ENCODE results near the gene HECW1. TPM values are rescaled to one million over a fixed set of nuclear protein-coding genes. Genes with fewer than 3 reads are reported as not detected.

The HECW1 gene
- total and polyA plus RNA-seq, 10 of the 15 experiments (the other 5 are each of a cell fraction or from before 2014, with no cell fraction given): under 0.01 to 0.31 (median 0.04) TPM; not detected in 3

DNA sequence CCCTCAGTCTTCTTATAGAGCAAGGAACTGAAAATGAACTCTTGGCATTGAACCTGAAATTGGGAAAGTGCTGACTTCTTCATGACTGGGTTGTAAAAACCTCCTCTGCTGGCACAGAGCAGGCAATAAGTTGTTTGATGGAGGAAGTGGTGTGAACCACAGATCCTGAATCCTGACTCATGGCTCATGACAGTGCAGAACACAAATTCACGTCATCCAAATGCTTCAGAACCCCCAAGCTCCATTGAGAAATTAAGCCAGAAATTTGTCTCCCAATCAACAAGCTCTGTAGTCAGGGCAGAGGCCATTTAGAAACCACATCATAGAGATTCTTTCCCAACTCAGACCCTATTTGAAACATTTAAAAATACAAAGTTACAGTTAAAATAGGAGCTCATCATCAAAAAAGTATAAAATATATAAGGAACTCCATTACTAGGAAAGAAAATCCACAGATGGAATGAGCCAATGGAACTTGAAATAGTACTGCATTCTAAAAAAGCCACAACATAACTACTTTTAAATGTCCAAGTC is 460.1 kb downstream of the HECW1 start (continued):
- TF ChIP-seq, protein P1, sequence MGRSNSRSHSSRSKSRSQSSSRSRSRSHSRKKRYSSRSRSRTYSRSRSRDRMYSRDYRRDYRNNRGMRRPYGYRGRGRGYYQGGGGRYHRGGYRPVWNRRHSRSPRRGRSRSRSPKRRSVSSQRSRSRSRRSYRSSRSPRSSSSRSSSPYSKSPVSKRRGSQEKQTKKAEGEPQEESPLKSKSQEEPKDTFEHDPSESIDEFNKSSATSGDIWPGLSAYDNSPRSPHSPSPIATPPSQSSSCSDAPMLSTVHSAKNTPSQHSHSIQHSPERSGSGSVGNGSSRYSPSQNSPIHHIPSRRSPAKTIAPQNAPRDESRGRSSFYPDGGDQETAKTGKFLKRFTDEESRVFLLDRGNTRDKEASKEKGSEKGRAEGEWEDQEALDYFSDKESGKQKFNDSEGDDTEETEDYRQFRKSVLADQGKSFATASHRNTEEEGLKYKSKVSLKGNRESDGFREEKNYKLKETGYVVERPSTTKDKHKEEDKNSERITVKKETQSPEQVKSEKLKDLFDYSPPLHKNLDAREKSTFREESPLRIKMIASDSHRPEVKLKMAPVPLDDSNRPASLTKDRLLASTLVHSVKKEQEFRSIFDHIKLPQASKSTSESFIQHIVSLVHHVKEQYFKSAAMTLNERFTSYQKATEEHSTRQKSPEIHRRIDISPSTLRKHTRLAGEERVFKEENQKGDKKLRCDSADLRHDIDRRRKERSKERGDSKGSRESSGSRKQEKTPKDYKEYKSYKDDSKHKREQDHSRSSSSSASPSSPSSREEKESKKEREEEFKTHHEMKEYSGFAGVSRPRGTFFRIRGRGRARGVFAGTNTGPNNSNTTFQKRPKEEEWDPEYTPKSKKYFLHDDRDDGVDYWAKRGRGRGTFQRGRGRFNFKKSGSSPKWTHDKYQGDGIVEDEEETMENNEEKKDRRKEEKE (IDR thresholded peaks at IDR 0.05): no peak
- peak; percentile 71 for TF ChIP-seq CREM (IDR thresholded peaks at IDR 0.05; ENCODE audit: low read depth)
- no peak for TF ChIP-seq SMC3 (IDR thresholded peaks at IDR 0.05; ENCODE audit: borderline replicate concordance, low read length)
- no peak for TF ChIP-seq SIX5 (IDR thresholded peaks at IDR 0.05; ENCODE audit: low read depth, low read length, severe bottlenecking)
- TF ChIP-seq GABPA (IDR thresholded peaks at IDR 0.05; ENCODE audit: low read depth): no peak
- no peak for TF ChIP-seq HCFC1 (IDR thresholded peaks at IDR 0.05; ENCODE audit: low read length)
- TF ChIP-seq RBBP5 (conservative IDR thresholded peaks at IDR 0.05): no peak
- no peak for TF ChIP-seq HDAC6 (IDR thresholded peaks at IDR 0.05; ENCODE audit: unreplicated experiment)
- no peak for TF ChIP-seq ZNF24 (IDR thresholded peaks at IDR 0.05)
- no peak for TF ChIP-seq HDGF (IDR thresholded peaks at IDR 0.05)
- no peak for TF ChIP-seq FOXM1 (IDR thresholded peaks at IDR 0.05; ENCODE audit: low read depth, low read length)
- TF ChIP-seq ZNF687 (IDR thresholded peaks at IDR 0.05): no peak
- TF ChIP-seq, protein P2, sequence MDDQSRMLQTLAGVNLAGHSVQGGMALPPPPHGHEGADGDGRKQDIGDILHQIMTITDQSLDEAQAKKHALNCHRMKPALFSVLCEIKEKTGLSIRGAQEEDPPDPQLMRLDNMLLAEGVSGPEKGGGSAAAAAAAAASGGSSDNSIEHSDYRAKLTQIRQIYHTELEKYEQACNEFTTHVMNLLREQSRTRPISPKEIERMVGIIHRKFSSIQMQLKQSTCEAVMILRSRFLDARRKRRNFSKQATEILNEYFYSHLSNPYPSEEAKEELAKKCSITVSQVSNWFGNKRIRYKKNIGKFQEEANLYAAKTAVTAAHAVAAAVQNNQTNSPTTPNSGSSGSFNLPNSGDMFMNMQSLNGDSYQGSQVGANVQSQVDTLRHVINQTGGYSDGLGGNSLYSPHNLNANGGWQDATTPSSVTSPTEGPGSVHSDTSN (IDR thresholded peaks at IDR 0.05; ENCODE audit: insufficient replicate concordance, low read depth, low read length): no peak
- TF ChIP-seq REST (IDR thresholded peaks at IDR 0.05; ENCODE audit: low read depth, low read length): no peak
- no peak for TF ChIP-seq ZBTB4 (CRISPR knock-in tag; IDR thresholded peaks at IDR 0.05)
- peak; percentile 80 for TF ChIP-seq RUNX3 (IDR thresholded peaks at IDR 0.05; ENCODE audit: low read length)

All from GM12878 (cell line).